HUES6 (cell line): ENCODE data around the gene TGM3.

ENCODE experiments used
- H3K27ac ChIP-seq: 2 replicates; pipeline ENCODE4 v1.7.0; 2013; ENCODE audit warnings: low read depth, mild to moderate bottlenecking, low read length, inconsistent platforms
- H3K27me3 ChIP-seq: 2 replicates; pipeline ENCODE4 v1.6.1; 2013; ENCODE audit warnings: low read length; ENCODE audit not compliant: control insufficient read depth, insufficient read depth
- H3K36me3 ChIP-seq: 2 replicates; pipeline ENCODE4 v1.6.1; 2013; ENCODE audit warnings: low read length; ENCODE audit not compliant: control insufficient read depth, insufficient read depth
- H3K4me1 ChIP-seq: 2 replicates; pipeline ENCODE4 v1.6.1; 2013; ENCODE audit warnings: low read length; ENCODE audit not compliant: control insufficient read depth, insufficient read depth
- H3K4me3 ChIP-seq: 2 replicates; pipeline ENCODE4 v1.5.1; 2013; ENCODE audit warnings: low read depth, low read length
- H3K9ac ChIP-seq: one replicate; pipeline ENCODE4 v1.6.1; 2013; ENCODE audit warnings: mild to moderate bottlenecking, low read length
- H3K9me3 ChIP-seq: 2 replicates; pipeline ENCODE4 v1.6.1; 2013; ENCODE audit warnings: low read depth, low read length; ENCODE audit not compliant: control insufficient read depth, insufficient read depth

Gene TGM3

DNA sequence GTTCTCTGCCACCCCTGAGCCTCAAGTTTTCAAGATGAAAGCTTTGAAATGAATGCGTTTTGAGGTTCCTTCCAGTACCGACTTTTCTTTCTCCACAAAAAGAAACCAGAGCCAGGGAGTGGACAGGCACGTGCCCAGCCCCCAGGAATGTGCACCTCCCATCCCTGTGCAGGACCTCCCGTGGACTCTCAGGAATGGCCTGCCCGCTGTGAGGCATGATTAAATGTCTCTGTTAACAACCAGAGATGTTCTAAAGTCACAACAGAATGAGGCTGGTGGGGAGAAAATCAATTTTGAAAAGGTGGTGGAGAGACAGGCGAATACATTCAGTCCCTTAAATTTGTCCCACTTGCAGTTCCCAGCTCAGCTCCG lies 1.5 kb downstream of the TGM3 start:
- H3K27ac ChIP-seq = no peak overlapping the region

GRCh38 chr20:2298116-2298515 lies 2.3 kb downstream of the TGM3 start:
- no peaks in the 10 kb centered on the region for H3K9me3 ChIP-seq
- peaks cover 19% of the 10 kb centered on the region for H3K4me1 ChIP-seq
- H3K36me3 ChIP-seq = no peaks in the 10 kb centered on the region
- no peak overlapping the region for H3K9ac ChIP-seq
- H3K27me3 ChIP-seq = no peaks in the 10 kb centered on the region
- no peak overlapping the region for H3K27ac ChIP-seq
- H3K4me3 ChIP-seq = no peak overlapping the region

More for the DNA sequence above, 1.5 kb downstream of the TGM3 start:
- Histone ChIP-seq H3K4me3 (no peak overlapping the region), H3K9ac (no peak overlapping the region), H3K9me3 (no peaks in the 10 kb centered on the region), H3K36me3 (no peaks in the 10 kb centered on the region), H3K4me1 (peaks cover 19% of the 10 kb centered on the region), H3K27me3 (no peaks in the 10 kb centered on the region)

DNA sequence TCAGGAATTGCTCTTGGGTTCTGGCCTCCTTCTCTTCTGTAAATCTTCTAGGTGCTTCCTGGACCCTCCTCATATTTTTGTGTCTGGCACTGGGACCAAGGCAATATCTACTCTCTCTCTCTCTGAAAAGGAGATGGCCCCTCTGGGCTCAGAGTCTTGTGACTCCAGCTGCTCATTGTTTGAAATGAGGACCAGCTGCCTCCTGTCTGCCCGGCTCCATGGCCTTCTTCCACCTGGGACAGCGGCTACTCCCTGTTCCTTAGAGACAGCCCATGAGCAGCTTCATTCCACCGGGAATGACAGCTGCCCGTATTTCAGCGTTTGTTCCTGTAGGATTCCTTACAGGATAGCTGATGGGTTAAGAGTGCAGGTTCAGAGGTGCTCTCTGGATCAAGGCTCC lies 2.9 kb downstream of the TGM3 start:
- Histone ChIP-seq H3K27me3 (no peaks in the 10 kb centered on the region), H3K9ac (no peak overlapping the region), H3K9me3 (no peaks in the 10 kb centered on the region), H3K4me3 (no peak overlapping the region), H3K4me1 (peaks cover 19% of the 10 kb centered on the region), H3K36me3 (no peaks in the 10 kb centered on the region), H3K27ac (no peak overlapping the region)

GRCh38 chr20:2299301-2299700 lies 3.5 kb downstream of the TGM3 start:
- Histone ChIP-seq H3K4me1 (peaks cover 19% of the 10 kb centered on the region), H3K36me3 (no peaks in the 10 kb centered on the region), H3K9ac (no peak overlapping the region), H3K27ac (no peak overlapping the region), H3K4me3 (no peak overlapping the region), H3K27me3 (no peaks in the 10 kb centered on the region), H3K9me3 (no peaks in the 10 kb centered on the region)

DNA sequence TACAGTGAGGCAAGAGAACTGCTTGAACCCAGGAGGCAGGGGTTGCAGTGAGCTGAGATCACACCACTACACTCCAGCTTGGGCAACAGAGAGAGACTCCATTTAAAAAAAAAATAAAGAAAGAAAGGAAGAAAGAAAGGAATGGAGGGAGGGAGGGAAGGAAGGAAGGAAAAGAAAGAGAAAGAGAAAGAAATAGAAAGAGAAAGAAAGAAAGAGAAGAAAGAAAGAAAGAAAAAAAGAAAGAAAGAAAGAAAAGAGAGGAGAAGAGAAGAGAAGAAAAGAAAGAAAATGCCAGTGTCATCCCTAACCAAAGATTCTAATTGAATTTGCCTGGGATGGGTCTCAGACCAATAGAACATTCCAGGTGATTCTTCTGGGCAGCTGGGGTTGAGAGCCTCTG lies 4.2 kb downstream of the TGM3 start:
- H3K9ac ChIP-seq = no peak overlapping the region
- H3K36me3 ChIP-seq = no peaks in the 10 kb centered on the region
- H3K9me3 ChIP-seq = no peaks in the 10 kb centered on the region
- H3K4me1 ChIP-seq = peaks cover 19% of the 10 kb centered on the region
- H3K4me3 ChIP-seq = no peak overlapping the region
- H3K27ac ChIP-seq = no peak overlapping the region
- H3K27me3 ChIP-seq = no peaks in the 10 kb centered on the region

DNA sequence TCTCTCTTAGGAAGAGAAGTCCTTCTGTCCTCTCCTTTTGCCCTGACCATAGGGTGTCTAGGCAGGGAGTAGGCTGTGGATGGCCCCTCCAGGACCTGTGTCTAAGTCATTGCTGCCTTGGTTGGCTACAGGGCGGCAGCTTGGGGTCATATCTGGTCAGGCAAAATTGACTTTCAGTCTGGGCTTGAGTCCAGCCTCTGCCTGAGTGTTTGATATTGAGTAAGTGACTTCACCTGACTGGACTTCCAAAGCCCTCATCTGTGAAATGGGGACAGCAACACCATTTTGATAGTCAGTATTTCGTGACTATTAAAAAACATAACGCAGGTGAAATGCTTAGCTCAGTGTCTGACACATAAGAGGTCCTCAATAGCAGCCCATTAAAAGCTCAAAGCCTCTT lies 4.6 kb downstream of the TGM3 start:
- no peak overlapping the region for H3K4me3 ChIP-seq
- H3K27me3 ChIP-seq = no peaks in the 10 kb centered on the region
- H3K36me3 ChIP-seq = no peaks in the 10 kb centered on the region
- no peak overlapping the region for H3K9ac ChIP-seq
- H3K27ac ChIP-seq = no peak overlapping the region
- H3K4me1 ChIP-seq = peaks cover 19% of the 10 kb centered on the region
- H3K9me3 ChIP-seq = no peaks in the 10 kb centered on the region

- H3K36me3 ChIP-seq = no peaks in the 10 kb centered on the region
- H3K27me3 ChIP-seq = no peaks in the 10 kb centered on the region
- H3K4me3 ChIP-seq = no peak overlapping the region
- peaks cover 15% of the 10 kb centered on the region for H3K4me1 ChIP-seq
- H3K9ac ChIP-seq = no peak overlapping the region
- no peaks in the 10 kb centered on the region for H3K9me3 ChIP-seq
- H3K27ac ChIP-seq = no peak overlapping the region
These were observed 5.4 kb downstream of the TGM3 start for GRCh38 chr20:2301164-2301622.

DNA sequence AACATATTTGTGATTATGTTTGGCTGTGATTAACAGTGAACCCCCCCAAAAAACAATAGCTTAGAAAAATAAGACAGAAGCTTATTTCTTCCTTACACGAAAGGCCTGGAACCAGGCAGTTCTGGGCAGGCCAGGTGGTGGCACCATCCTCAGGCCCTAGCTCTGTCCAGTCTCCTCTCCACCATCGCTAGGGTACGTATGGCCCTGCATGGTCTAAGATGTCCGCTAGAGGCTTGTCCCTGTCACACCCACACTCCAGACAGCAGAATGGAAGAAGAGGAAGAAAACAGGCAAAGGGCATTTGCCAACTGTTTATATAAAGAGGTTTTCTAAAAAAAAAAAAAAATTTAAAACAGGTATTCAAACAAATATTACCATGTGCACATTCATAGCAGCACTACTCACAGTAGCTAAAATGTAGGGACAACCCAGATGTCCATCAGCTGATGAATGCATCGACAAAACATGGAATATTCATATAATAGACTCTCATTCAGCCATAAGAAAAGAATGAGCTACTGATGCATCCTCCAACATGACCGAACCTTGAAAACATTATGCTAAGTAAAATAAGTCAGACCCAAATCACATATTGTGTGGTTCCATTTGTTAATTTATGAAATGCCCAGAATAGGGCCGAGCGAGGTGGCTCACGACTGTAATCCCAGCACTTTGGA lies 6.7 kb downstream of the TGM3 start:
- H3K9ac ChIP-seq = no peak overlapping the region
- no peaks in the 10 kb centered on the region for H3K9me3 ChIP-seq
- no peaks in the 10 kb centered on the region for H3K36me3 ChIP-seq
- H3K27ac ChIP-seq = no peak overlapping the region
- H3K4me3 ChIP-seq = no peak overlapping the region
- H3K4me1 ChIP-seq = peaks cover 2% of the 10 kb centered on the region; the same call in 1 of the 2 replicates
- H3K27me3 ChIP-seq = no peaks in the 10 kb centered on the region

DNA sequence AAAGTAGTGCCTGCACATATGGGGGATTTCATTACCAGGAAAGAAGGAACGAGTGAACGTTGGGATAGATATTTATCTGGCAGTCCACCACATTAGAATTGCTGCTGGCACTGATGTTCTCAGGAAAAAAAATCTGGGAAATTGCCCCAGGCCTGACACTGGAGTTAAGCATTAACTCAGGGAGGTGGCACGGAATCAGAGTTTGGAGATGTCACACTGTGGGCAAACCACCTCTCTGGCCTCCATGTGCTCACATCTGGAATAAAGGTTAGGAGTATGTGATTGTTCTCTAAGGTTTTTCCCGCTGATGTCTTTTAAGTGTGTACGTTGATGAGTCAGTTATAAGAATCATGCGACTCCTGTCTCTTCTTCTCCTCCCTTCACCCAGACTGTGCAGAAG lies 7.9 kb downstream of the TGM3 start:
- H3K27ac ChIP-seq = no peak overlapping the region

GRCh38 chr20:2304180-2304579 lies 8.4 kb downstream of the TGM3 start:
- H3K27me3 ChIP-seq = no peaks in the 10 kb centered on the region
- no peaks in the 10 kb centered on the region; the same call in 1 of the 2 replicates for H3K4me1 ChIP-seq
- no peaks in the 10 kb centered on the region for H3K36me3 ChIP-seq
- H3K4me3 ChIP-seq = no peak overlapping the region
- H3K9me3 ChIP-seq = no peaks in the 10 kb centered on the region
- no peak overlapping the region for H3K27ac ChIP-seq
- H3K9ac ChIP-seq = no peak overlapping the region

More for the DNA sequence above, 7.9 kb downstream of the TGM3 start:
- no peak overlapping the region for H3K9ac ChIP-seq
- H3K4me1 ChIP-seq = no peaks in the 10 kb centered on the region; the same call in 1 of the 2 replicates
- no peaks in the 10 kb centered on the region for H3K36me3 ChIP-seq
- H3K9me3 ChIP-seq = no peaks in the 10 kb centered on the region
- H3K27me3 ChIP-seq = no peaks in the 10 kb centered on the region
- no peak overlapping the region for H3K4me3 ChIP-seq

DNA sequence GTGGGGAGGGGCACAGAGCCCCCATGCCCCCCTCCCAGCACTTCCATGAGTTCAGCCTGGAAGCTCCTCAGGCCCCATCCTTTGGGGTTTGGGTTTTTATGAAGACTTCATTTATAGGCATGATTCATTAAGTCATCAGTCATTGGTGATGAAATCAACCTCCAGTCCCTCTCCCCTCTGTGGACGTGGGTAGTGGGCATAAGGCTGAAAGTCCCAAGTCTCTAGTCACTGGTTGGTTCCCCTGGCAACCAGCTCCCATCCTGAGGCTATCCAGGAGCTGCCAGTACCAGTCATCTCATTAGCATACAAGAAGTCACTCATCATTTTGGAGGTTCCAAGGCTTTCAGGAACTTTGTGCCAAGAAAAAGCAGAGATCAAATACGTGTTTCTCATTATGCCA lies 9.2 kb downstream of the TGM3 start:
- Histone ChIP-seq H3K4me1 (no peaks in the 10 kb centered on the region; the same call in 1 of the 2 replicates), H3K9me3 (no peaks in the 10 kb centered on the region), H3K36me3 (no peaks in the 10 kb centered on the region), H3K9ac (no peak overlapping the region), H3K4me3 (no peak overlapping the region), H3K27me3 (no peaks in the 10 kb centered on the region), H3K27ac (no peak overlapping the region)
